ENCODE data around the gene PRRT1. TPM values are rescaled to one million over a fixed set of nuclear protein-coding genes. Genes with fewer than 3 reads are reported as not detected.

The PRRT1 gene
- total and polyA plus RNA-seq, 5 donors from 2014 or later, result 0.13 to 0.55 (median 0.29) TPM; not detected in 1

GRCh38 chr6:32156891-32157290 lies 5.2 kb upstream of the PRRT1 start:
- H3K9me3 ChIP-seq (ENCODE audit: control insufficient read depth in 2 of 2, low read length in 2 of 2), result no peaks in the 10 kb centered on the region

GRCh38 chr6:32154514-32155161 lies 2.9 kb upstream of the PRRT1 start:
- no peaks in the 10 kb centered on the region for H3K9me3 ChIP-seq (ENCODE audit: control insufficient read depth in 2 of 2, low read length in 2 of 2)
- Mint-ChIP-seq H3K27me3 (peaks cover 27% of the 10 kb centered on the region), H3K36me3 (peaks cover 17% of the 10 kb centered on the region), H3K27ac (peak overlapping the region; percentile 91 to 93 (median 92)), H3K4me1 (peaks cover 0 to 56% (median 24%) of the 10 kb centered on the region in 4 donors), H3K4me3 (peak overlapping the region; percentile 91 to 98 (median 94)), H3K9me3 (peaks cover 0 to 3% (median 0%) of the 10 kb centered on the region in 7 donors)
- DNase-seq, result peak; percentile 51 to 80 (median 73)
- H3K27me3 ChIP-seq (ENCODE audit: control insufficient read depth, insufficient read depth, low read length), result peaks cover 2% of the 10 kb centered on the region
- peak; percentile 82 to 83 for ATAC-seq (ENCODE audit: low read depth in 2 of 2)
- peak overlapping the region; percentile 62 for H3K27ac ChIP-seq (ENCODE audit: insufficient read depth, low read length, poor library complexity, severe bottlenecking)
- peaks cover 7% of the 10 kb centered on the region for H3K36me3 ChIP-seq (ENCODE audit: control insufficient read depth, insufficient read depth, low read length)
- peaks cover 20% of the 10 kb centered on the region for H3K4me1 ChIP-seq (ENCODE audit: control insufficient read depth, insufficient read depth, low read length, poor library complexity, severe bottlenecking)
- H3K4me3 ChIP-seq (ENCODE audit: low read depth, low read length), result peak overlapping the region; percentile 77

More at GRCh38 chr6:32156891-32157290, 5.2 kb upstream of the PRRT1 start:
- Mint-ChIP-seq H3K9me3 (peaks cover 0 to 1% (median 0%) of the 10 kb centered on the region in 7 donors), H3K36me3 (peaks cover 17% of the 10 kb centered on the region), H3K4me3 (no peak overlapping the region), H3K4me1 (peaks cover 0 to 41% (median 21%) of the 10 kb centered on the region in 4 donors), H3K27me3 (peaks cover 13% of the 10 kb centered on the region), H3K27ac (no peak overlapping the region)
- Histone ChIP-seq H3K36me3 (ENCODE audit: control insufficient read depth, insufficient read depth, low read length) (peaks cover 7% of the 10 kb centered on the region), H3K27ac (ENCODE audit: insufficient read depth, low read length, poor library complexity, severe bottlenecking) (no peak overlapping the region), H3K4me3 (ENCODE audit: low read depth, low read length) (no peak overlapping the region), H3K27me3 (ENCODE audit: control insufficient read depth, insufficient read depth, low read length) (no peaks in the 10 kb centered on the region), H3K4me1 (ENCODE audit: control insufficient read depth, insufficient read depth, low read length, poor library complexity, severe bottlenecking) (peaks cover 20% of the 10 kb centered on the region)
- ATAC-seq (ENCODE audit: low read depth in 2 of 2) (no peak), DNase-seq (no peak)

GRCh38 chr6:32153564-32154513 lies 2.1 kb upstream of the PRRT1 start, which contains the start of gene PPT2:
PPT2 (plus strand) TSS chr6:32154141; CDS start chr6:32154595, 454 bp downstream.
- peak within 1 kb of the TSS; percentile 91 to 93 (median 92) for H3K27ac Mint-ChIP-seq
- H3K36me3 Mint-ChIP-seq, result peaks cover 14% of the 10 kb centered on the region
- peaks cover 32% of the 10 kb centered on the region for H3K27me3 Mint-ChIP-seq
- Histone ChIP-seq H3K36me3 (ENCODE audit: control insufficient read depth, insufficient read depth, low read length) (peaks cover 7% of the 10 kb centered on the region), H3K27ac (ENCODE audit: insufficient read depth, low read length, poor library complexity, severe bottlenecking) (peak within 1 kb of the TSS; percentile 62), H3K27me3 (ENCODE audit: control insufficient read depth, insufficient read depth, low read length) (peaks cover 2% of the 10 kb centered on the region), H3K4me3 (ENCODE audit: low read depth, low read length) (peak within 1 kb of the TSS; percentile 77), H3K4me1 (ENCODE audit: control insufficient read depth, insufficient read depth, low read length, poor library complexity, severe bottlenecking) (peaks cover 20% of the 10 kb centered on the region), H3K9me3 (ENCODE audit: control insufficient read depth in 2 of 2, low read length in 2 of 2) (no peaks in the 10 kb centered on the region)
- H3K4me3 Mint-ChIP-seq, result peak within 1 kb of the TSS; percentile 91 to 98 (median 94)
- H3K9me3 Mint-ChIP-seq, result peaks cover 0 to 3% (median 0%) of the 10 kb centered on the region in 7 donors
- DNase-seq (peak; percentile 53 to 85 (median 58)), ATAC-seq (ENCODE audit: low read depth in 2 of 2) (peak; percentile 48 to 54)
- H3K4me1 Mint-ChIP-seq, result peaks cover 0 to 62% (median 26%) of the 10 kb centered on the region in 4 donors

- H3K36me3 ChIP-seq (ENCODE audit: control insufficient read depth, insufficient read depth, low read length), result peaks cover 6% of the 10 kb centered on the region
- Mint-ChIP-seq H3K27ac (peak overlapping the region in 2 of 3 donors; percentile 22 to 74), H3K4me3 (peak overlapping the region; percentile 71 to 91 (median 84)), H3K9me3 (peaks cover 0 to 7% (median 0%) of the 10 kb centered on the region in 7 donors), H3K4me1 (peaks cover 0 to 71% (median 31%) of the 10 kb centered on the region in 4 donors), H3K36me3 (peaks cover 7% of the 10 kb centered on the region), H3K27me3 (peaks cover 41% of the 10 kb centered on the region)
- H3K9me3 ChIP-seq (ENCODE audit: control insufficient read depth in 2 of 2, low read length in 2 of 2), result no peaks in the 10 kb centered on the region
- no peak for ATAC-seq (ENCODE audit: low read depth in 2 of 2)
- peaks cover 2% of the 10 kb centered on the region for H3K27me3 ChIP-seq (ENCODE audit: control insufficient read depth, insufficient read depth, low read length)
- no peak overlapping the region for H3K27ac ChIP-seq (ENCODE audit: insufficient read depth, low read length, poor library complexity, severe bottlenecking)
- H3K4me1 ChIP-seq (ENCODE audit: control insufficient read depth, insufficient read depth, low read length, poor library complexity, severe bottlenecking), result peaks cover 20% of the 10 kb centered on the region
- no peak overlapping the region for H3K4me3 ChIP-seq (ENCODE audit: low read depth, low read length)
- no peak for DNase-seq
Measured at GRCh38 chr6:32152769-32153563, 1.2 kb upstream of the PRRT1 start.

- Mint-ChIP-seq H3K36me3 (no peaks in the 10 kb centered on the region), H3K27me3 (peaks cover 52% of the 10 kb centered on the region), H3K4me1 (peaks cover under 1 to 67% (median 32%) of the 10 kb centered on the region in 4 donors), H3K4me3 (peak overlapping the region; percentile 40 to 77 (median 67)), H3K27ac (peak overlapping the region in 2 of 3 donors; percentile 6 to 13), H3K9me3 (peaks cover 0 to 6% (median under 1%) of the 10 kb centered on the region in 7 donors)
- H3K4me1 ChIP-seq (ENCODE audit: control insufficient read depth, insufficient read depth, low read length, poor library complexity, severe bottlenecking), result peaks cover 20% of the 10 kb centered on the region
- H3K27me3 ChIP-seq (ENCODE audit: control insufficient read depth, insufficient read depth, low read length), result peaks cover 6% of the 10 kb centered on the region
- no peak for DNase-seq
- H3K36me3 ChIP-seq (ENCODE audit: control insufficient read depth, insufficient read depth, low read length), result no peaks in the 10 kb centered on the region
- no peaks in the 10 kb centered on the region for H3K9me3 ChIP-seq (ENCODE audit: control insufficient read depth in 2 of 2, low read length in 2 of 2)
- H3K4me3 ChIP-seq (ENCODE audit: low read depth, low read length), result no peak overlapping the region
- ATAC-seq (ENCODE audit: low read depth in 2 of 2), result no peak
- H3K27ac ChIP-seq (ENCODE audit: insufficient read depth, low read length, poor library complexity, severe bottlenecking), result no peak overlapping the region
Measured at GRCh38 chr6:32151181-32151862, 417 bp downstream of the PRRT1 start.

- no peak for DNase-seq
- H3K36me3 Mint-ChIP-seq, result no peaks in the 10 kb centered on the region
- peaks cover 8 to 61% (median 32%) of the 10 kb centered on the region in 4 donors for H3K4me1 Mint-ChIP-seq
- no peaks in the 10 kb centered on the region for H3K9me3 ChIP-seq (ENCODE audit: control insufficient read depth in 2 of 2, low read length in 2 of 2)
- no peaks in the 10 kb centered on the region for H3K36me3 ChIP-seq (ENCODE audit: control insufficient read depth, insufficient read depth, low read length)
- no peak for ATAC-seq (ENCODE audit: low read depth in 2 of 2)
- H3K27ac ChIP-seq (ENCODE audit: insufficient read depth, low read length, poor library complexity, severe bottlenecking), result no peak overlapping the region
- H3K27me3 ChIP-seq (ENCODE audit: control insufficient read depth, insufficient read depth, low read length), result peaks cover 6% of the 10 kb centered on the region
- H3K4me3 Mint-ChIP-seq, result peak overlapping the region in 3 of 4 donors; percentile 33 to 77 (median 68)
- peaks cover 58% of the 10 kb centered on the region for H3K27me3 Mint-ChIP-seq
- peaks cover 0 to 6% (median 1%) of the 10 kb centered on the region in 7 donors for H3K9me3 Mint-ChIP-seq
- peaks cover 18% of the 10 kb centered on the region for H3K4me1 ChIP-seq (ENCODE audit: control insufficient read depth, insufficient read depth, low read length, poor library complexity, severe bottlenecking)
- H3K27ac Mint-ChIP-seq, result peak overlapping the region in 2 of 3 donors; percentile 14 to 53
- no peak overlapping the region for H3K4me3 ChIP-seq (ENCODE audit: low read depth, low read length)
Measured at GRCh38 chr6:32149932-32150870, 1.5 kb downstream of the PRRT1 start.

Measured in CD4-positive, CD25-positive, alpha-beta regulatory T cell (primary cell).